Dedifferentiated amniotic fluid mesenchymal stem cell (primary cell): ENCODE results near the gene ADCK2.

Experiments
- DNase-seq: peaks from one replicate; pipeline ENCODE4 v3.0.0-alpha.2; 2016; ENCODE audit errors: extremely low spot score

Gene ADCK2

DNA sequence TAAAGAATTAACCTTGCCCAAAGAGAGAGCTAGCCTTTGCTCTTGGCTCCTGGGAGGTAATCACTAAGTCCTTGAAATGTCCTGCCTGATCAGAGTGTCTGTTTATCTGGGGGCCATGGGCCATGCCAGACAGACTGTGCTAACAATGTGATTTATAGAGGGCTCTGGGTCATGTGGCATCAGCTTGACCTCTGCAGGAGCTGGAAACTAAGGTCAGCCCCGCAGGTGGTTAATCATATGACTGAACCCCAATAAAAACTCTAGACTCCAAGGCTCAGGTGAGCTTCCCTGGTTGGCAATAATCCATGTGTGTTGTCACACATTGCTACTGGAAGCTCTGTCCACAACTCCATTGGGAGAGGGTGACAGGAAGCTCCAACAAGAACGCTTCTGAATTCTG, 71.3 kb downstream of the ADCK2 start:
- DNase-seq: no peak
